A549 (cell line): ENCODE results near the gene ASXL3. TPM values are rescaled to one million over a fixed set of nuclear protein-coding genes. Genes with fewer than 3 reads are reported as not detected.

Source experiments
- ATAC-seq, 2 experiments: fragments of 200-7000 bp in 1 of 2; fragments of >200 bp in 1 of 2; cut with Nextera tagmentation in 1 of 2; cut with Tn5 transposase in 1 of 2; 3 replicates each; pipeline versions ENCODE4 v1.8.0 to v1.9.1; 2018 to 2020; ENCODE audit warnings: mild to moderate bottlenecking in 1 of 2, moderate library complexity in 1 of 2
- CTCF ChIA-PET: fragments of 300-600 bp; sonication (Branson Sonifier 250); formaldehyde crosslinking; extraction: SDS; loops from one replicate; lab custom pipeline; 2021; ENCODE audit warnings: antibody characterized with exemption, inconsistent platforms; lab: Yijun Ruan, JAX
- POLR2A ChIA-PET: fragments of 350-600 bp; formaldehyde crosslinking; extraction: SDS; loops from one replicate; lab custom pipeline; 2021; ENCODE audit warnings: antibody characterized with exemption, inconsistent platforms; lab: Yijun Ruan, JAX
- DNase-seq, 2 experiments: peaks; one replicate each; pipeline versions ENCODE4 v3.0.0 to v3.0.0-alpha.2; 2011 to 2016; ENCODE audit warnings: low read depth in 1 of 2, low spot score in 1 of 2
- FAIRE-seq: peaks from 2 replicates; lab custom pipeline; 2011; peaks lifted over from hg19 to GRCh38; lab: Jason Lieb, UNC
- H3K27ac ChIP-seq, 2 experiments: fragments of >200 bp; sonication (Bioruptor Twin); formaldehyde crosslinking; 3 replicates each; pipeline ENCODE4 v1.5.1; 2016 to 2017
- H3K4me1 ChIP-seq: fragments of >200 bp; sonication (Bioruptor Twin); formaldehyde crosslinking; 3 replicates; pipeline ENCODE4 v1.6.1; 2016
- H3K4me2 ChIP-seq: fragments of >200 bp; sonication (Bioruptor Twin); formaldehyde crosslinking; 3 replicates; pipeline ENCODE4 v1.6.1; 2016
- H3K4me3 ChIP-seq: fragments of >200 bp; sonication (Bioruptor Twin); formaldehyde crosslinking; 3 replicates; pipeline ENCODE4 v1.5.1; 2016
- H3K9me3 ChIP-seq: fragments of >200 bp; sonication (Bioruptor Twin); formaldehyde crosslinking; 3 replicates; pipeline ENCODE4 v1.6.1; 2016
- BHLHE40 ChIP-seq: IDR thresholded peaks from 2 replicates; pipeline ENCODE4 v1.6.1; 2012; ENCODE audit warnings: low read depth, low read length, inconsistent platforms
- CBX8 ChIP-seq: fragments of 200-600 bp; sonication (generic); IDR thresholded peaks from 2 replicates; pipeline ENCODE4 v1.6.1; 2016
- CEBPB ChIP-seq, 2 experiments: fragments of >200 bp in 1 of 2; sonication (Bioruptor Twin) in 1 of 2; formaldehyde crosslinking in 1 of 2; IDR thresholded peaks; 2 replicates each; pipeline ENCODE4 v1.6.1; 2012 to 2016
- CHD4 ChIP-seq: fragments of 200-600 bp; sonication (generic); IDR thresholded peaks from 2 replicates; pipeline ENCODE4 v1.6.1; 2016; ENCODE audit warnings: antibody characterized with exemption, mild to moderate bottlenecking, borderline replicate concordance
- EHF ChIP-seq: fragments of 250-450 bp; sonication (Bioruptor Pico); IDR thresholded peaks from 2 replicates; pipeline ENCODE4 v1.5.0; 2020; ENCODE audit warnings: mild to moderate bottlenecking
- EP300 ChIP-seq, 2 experiments: fragments of >200 bp; sonication (Bioruptor Twin); formaldehyde crosslinking; IDR thresholded peaks; 2 replicates in 1 of 2; 3 replicates in 1 of 2; pipeline ENCODE4 v1.6.1; 2016 to 2017
- FOSL2 ChIP-seq, 2 experiments: fragments of 450-650 bp in 1 of 2; fragments of >200 bp in 1 of 2; sonication (Bioruptor Twin) in 1 of 2; formaldehyde crosslinking; IDR thresholded peaks; 2 replicates each; pipeline versions ENCODE4 v1.5.0 to v1.6.1; 2016 to 2020; ENCODE audit warnings: mild to moderate bottlenecking in 1 of 2, moderate library complexity in 1 of 2
- FOXS1 ChIP-seq: fragments of 250-450 bp; sonication (Bioruptor Pico); IDR thresholded peaks from 2 replicates; pipeline ENCODE4 v1.5.0; 2020; ENCODE audit warnings: mild to moderate bottlenecking, moderate library complexity
- GATA3 ChIP-seq: IDR thresholded peaks from 2 replicates; pipeline ENCODE4 v1.6.1; 2012; ENCODE audit warnings: borderline replicate concordance
- HDAC2 ChIP-seq: fragments of 200-600 bp; sonication (generic); IDR thresholded peaks from 2 replicates; pipeline ENCODE4 v1.6.1; 2016
- HES2 ChIP-seq: fragments of >200 bp; sonication (Bioruptor Twin); formaldehyde crosslinking; IDR thresholded peaks from 2 replicates; pipeline ENCODE4 v1.6.1; 2016
- HMGXB4 ChIP-seq: fragments of 250-450 bp; sonication (Bioruptor Pico); IDR thresholded peaks from 2 replicates; pipeline ENCODE4 v1.5.0; 2021; ENCODE audit warnings: mild to moderate bottlenecking, moderate library complexity, borderline replicate concordance
- HOXA7 ChIP-seq: fragments of 250-450 bp; sonication (Bioruptor Pico); IDR thresholded peaks from 2 replicates; pipeline ENCODE4 v1.5.0; 2020; ENCODE audit warnings: mild to moderate bottlenecking, moderate library complexity
- HOXB13 ChIP-seq: fragments of 250-450 bp; sonication (Bioruptor Pico); IDR thresholded peaks from 2 replicates; pipeline ENCODE4 v1.5.0; 2020; ENCODE audit warnings: low read depth, mild to moderate bottlenecking, moderate library complexity
- HOXB5 ChIP-seq: fragments of 250-450 bp; sonication (Bioruptor Pico); IDR thresholded peaks from 2 replicates; pipeline ENCODE4 v1.5.0; 2020; ENCODE audit warnings: mild to moderate bottlenecking, moderate library complexity
- MAFK ChIP-seq: fragments of 450-650 bp; IDR thresholded peaks from 2 replicates; pipeline ENCODE4 v1.6.1; 2014; ENCODE audit not compliant: partially characterized antibody
- MAX ChIP-seq: IDR thresholded peaks from 2 replicates; pipeline ENCODE4 v1.6.1; 2012
- MYC ChIP-seq: IDR thresholded peaks from 2 replicates; pipeline ENCODE4 v1.6.1; 2012; ENCODE audit warnings: mild to moderate bottlenecking, inconsistent platforms, low read length, improper control_type of control experiment, borderline replicate concordance
- NFE2L2 ChIP-seq: fragments of 150-350 bp; conservative IDR thresholded peaks from 2 replicates; pipeline ENCODE4 v1.6.1; 2014; ENCODE audit warnings: low read length
- NR3C1 ChIP-seq: fragments of >200 bp; sonication (Bioruptor Twin); formaldehyde crosslinking; IDR thresholded peaks from 3 replicates; pipeline ENCODE4 v1.6.1; 2017
- PBX3 ChIP-seq: IDR thresholded peaks from 2 replicates; pipeline ENCODE4 v1.6.1; 2012
- POLR2A ChIP-seq: IDR thresholded peaks from 2 replicates; pipeline ENCODE4 v1.6.1; 2012; ENCODE audit warnings: mild to moderate bottlenecking, low read length
- POLR2AphosphoS2 ChIP-seq: conservative IDR thresholded peaks from 2 replicates; pipeline ENCODE4 v1.6.1; 2012; ENCODE audit warnings: low read length, improper control_type of control experiment, inconsistent platforms
- REST ChIP-seq: fragments of 200-600 bp; sonication (generic); IDR thresholded peaks from 2 replicates; pipeline ENCODE4 v1.6.1; 2016; ENCODE audit warnings: antibody characterized with exemption, mild to moderate bottlenecking, moderate library complexity
- SREBF2 ChIP-seq: fragments of 450-650 bp; IDR thresholded peaks from 2 replicates; pipeline ENCODE4 v1.6.1; 2014; ENCODE audit warnings: mild to moderate bottlenecking, moderate library complexity
- TFCP2L1 ChIP-seq: fragments of 250-450 bp; sonication (Bioruptor Pico); IDR thresholded peaks from 2 replicates; pipeline ENCODE4 v1.5.0; 2021; ENCODE audit warnings: mild to moderate bottlenecking
- TP53 ChIP-seq: fragments of 250-450 bp; sonication (Bioruptor Pico); IDR thresholded peaks from 2 replicates; pipeline ENCODE4 v1.5.0; 2021; ENCODE audit warnings: mild to moderate bottlenecking, moderate library complexity
- ZC3H11A ChIP-seq: fragments of 450-650 bp; IDR thresholded peaks from 2 replicates; pipeline ENCODE4 v1.6.1; 2014; ENCODE audit warnings: antibody characterized with exemption, mild to moderate bottlenecking
- ZSCAN20 ChIP-seq: fragments of 250-450 bp; sonication (Bioruptor Pico); IDR thresholded peaks from 2 replicates; pipeline ENCODE4 v1.8.0; 2022; ENCODE audit warnings: mild to moderate bottlenecking, moderate library complexity
- WGBS: methylation state at CpG from one replicate; pipeline ENCODE4 v1.1.6; 2017; ENCODE audit errors: missing lambda C conversion rate; 5-methylcytosine and 5-hydroxymethylcytosine counted together
- polyA plus RNA-seq, 4 experiments: library from polyadenylated mRNA; depleted of rRNA in 3 of 4; stranded (reverse); fragments of >200 nt; fragmentation: RNase III in 1 of 4; extraction: RNeasy Plus Mini Kit Qiagen cat#74134 plus additional on column Dnase treatment in 1 of 4; gene quantifications; 2 replicates in 3 of 4; 3 replicates in 1 of 4; pipeline ENCODE4 v1.2.3, GENCODE V29; 2011 to 2017

Gene ASXL3
- polyA plus RNA-seq, 2 of the 4 experiments (the other 2 are of a cell fraction), result not detected

- no peak for TF ChIP-seq CHD4
- no peak for TF ChIP-seq MAFK
- no peak for TF ChIP-seq BHLHE40
- TF ChIP-seq FOXS1, result no peak
Observed at GRCh38 chr18:33647365-33647764, 69.3 kb downstream of the ASXL3 start (continued).

GRCh38 chr18:33652635-33653034 is 74.6 kb downstream of the ASXL3 start:
- no peak overlapping the region for H3K4me2 ChIP-seq
- no peak for TF ChIP-seq NR3C1
- no peak for TF ChIP-seq TFCP2L1
- no peak for TF ChIP-seq HOXA7 (CRISPR knock-in tag)
- no peak for TF ChIP-seq EP300 (IDR thresholded peaks at IDR 0.05)
- no peak for TF ChIP-seq POLR2A
- no peak for TF ChIP-seq EHF (CRISPR knock-in tag)
- TF ChIP-seq TP53 (CRISPR knock-in tag), result no peak
- no peak for TF ChIP-seq ZSCAN20
- no peak for TF ChIP-seq POLR2AphosphoS2
- TF ChIP-seq CHD4, result no peak
- H3K4me3 ChIP-seq, result no peak overlapping the region
- DNase-seq (no peak), FAIRE-seq (no peak), ATAC-seq (no peak)
- WGBS, result 0% methylated on average over 1 of the region's 1 CpG
- ChIA-PET POLR2A (no interaction called here), CTCF (no interaction called here)
- H3K9me3 ChIP-seq, result no peaks in the 10 kb centered on the region
- no peak overlapping the region for H3K27ac ChIP-seq
- H3K4me1 ChIP-seq, result no peaks in the 10 kb centered on the region

- FAIRE-seq, result no peak
- 6% methylated on average over 3 of the region's 3 CpGs for WGBS
- Histone ChIP-seq H3K9me3 (no peaks in the 10 kb centered on the region), H3K4me2 (no peak overlapping the region), H3K4me1 (no peaks in the 10 kb centered on the region), H3K27ac (no peak overlapping the region), H3K4me3 (no peak overlapping the region)
- ATAC-seq, result no peak
- DNase-seq, result no peak
- ChIA-PET CTCF (no interaction called here), POLR2A (no interaction called here)
- no peak for TF ChIP-seq PBX3
- TF ChIP-seq ZC3H11A, result no peak
- TF ChIP-seq GATA3, result no peak
- TF ChIP-seq MAX, result no peak
- no peak for TF ChIP-seq TP53 (CRISPR knock-in tag)
- TF ChIP-seq HES2, result no peak
- TF ChIP-seq MYC, result no peak
- TF ChIP-seq CEBPB (IDR thresholded peaks at IDR 0.05), result no peak
- TF ChIP-seq HDAC2, result no peak
- no peak for TF ChIP-seq HOXB5
- TF ChIP-seq NFE2L2, result no peak
- TF ChIP-seq CHD4, result no peak
- TF ChIP-seq SREBF2, result no peak
- no peak for TF ChIP-seq FOSL2 (IDR thresholded peaks at IDR 0.05)
- TF ChIP-seq FOSL2 (CRISPR knock-in tag; IDR thresholded peaks at IDR 0.05), result no peak
- no peak for TF ChIP-seq CBX8
Observed at GRCh38 chr18:33653231-33653630, 75.2 kb downstream of the ASXL3 start.

- Histone ChIP-seq H3K4me3 (no peak overlapping the region), H3K4me2 (no peak overlapping the region), H3K9me3 (no peaks in the 10 kb centered on the region), H3K27ac (no peak overlapping the region), H3K4me1 (no peaks in the 10 kb centered on the region)
- FAIRE-seq (no peak), ATAC-seq (no peak), DNase-seq (no peak)
- WGBS, result 4% methylated on average over 2 of the region's 2 CpGs
- CTCF ChIA-PET, result no interaction called here
- POLR2A ChIA-PET, result no interaction called here
- TF ChIP-seq FOXS1 (no peak), REST (no peak), HDAC2 (no peak), NR3C1 (no peak), FOSL2 (IDR thresholded peaks at IDR 0.05) (no peak), FOSL2 (CRISPR knock-in tag; IDR thresholded peaks at IDR 0.05) (no peak), HMGXB4 (CRISPR knock-in tag) (no peak), HOXB13 (CRISPR knock-in tag) (no peak), GATA3 (no peak)
Observed at GRCh38 chr18:33656889-33657448, 79.0 kb downstream of the ASXL3 start.
